HepG2 (cell line): ENCODE results near the gene VEZF1. TPM values are rescaled to one million over a fixed set of nuclear protein-coding genes. Genes with fewer than 3 reads are reported as not detected.

Experiments used
- ATAC-seq: fragments of 200-7000 bp; cut with Tn5 transposase; 3 replicates; pipeline ENCODE4 v1.9.1; 2020; ENCODE audit warnings: mild to moderate bottlenecking, moderate library complexity
- BruUV-seq: library from RNA; stranded (reverse); fragments of 400-500 nt; replicated peaks from 2 replicates; lab custom pipeline; 2021; lab: Mats Ljungman, UMichigan
- CTCF ChIA-PET: fragments of 300-600 bp; formaldehyde crosslinking; extraction: SDS; loops from one replicate; lab custom pipeline; 2021; ENCODE audit warnings: low total read pairs, inconsistent platforms, low intra/inter-chr PET ratio; lab: Yijun Ruan, JAX
- POLR2A ChIA-PET: fragments of 350-600 bp; sonication (Branson Sonifier 250); formaldehyde crosslinking; loops from one replicate; lab custom pipeline; 2020; ENCODE audit warnings: antibody characterized with exemption, inconsistent platforms; lab: Yijun Ruan, JAX
- DNase-seq: peaks from one replicate; pipeline ENCODE4 v3.0.0-alpha.2; 2015; ENCODE audit warnings: low spot score
- FAIRE-seq: peaks from 3 replicates; lab custom pipeline; 2011; peaks lifted over from hg19 to GRCh38; lab: Jason Lieb, UNC
- H2AFZ ChIP-seq: one replicate; pipeline ENCODE4 v1.6.1; 2011; ENCODE audit warnings: low read length, inconsistent platforms
- H3K27ac ChIP-seq: fragments of 300-600 bp; 3 replicates; pipeline ENCODE4 v1.8.0; 2011; ENCODE audit warnings: mixed run types, mild to moderate bottlenecking, mixed read lengths, low read length, inconsistent platforms; ENCODE audit not compliant: insufficient read depth; ENCODE audit errors: extremely low read length
- H3K27me3 ChIP-seq, 2 experiments: fragments of 200-600 bp in 1 of 2; 2 replicates in 1 of 2; 3 replicates in 1 of 2; pipeline versions ENCODE4 v1.6.0 to v1.8.0; 2011; ENCODE audit warnings: low read length in 2 of 2, mild to moderate bottlenecking in 2 of 2, moderate library complexity in 2 of 2, inconsistent platforms in 1 of 2; ENCODE audit not compliant: insufficient read depth in 2 of 2, control insufficient read depth in 1 of 2
- H3K36me3 ChIP-seq, 2 experiments: fragments of 200-600 bp in 1 of 2; replicated peaks in 1 of 2; 2 replicates in 1 of 2; 3 replicates in 1 of 2; pipeline versions ENCODE4 v1.5.1 to v1.8.0; 2011; ENCODE audit warnings: low read length in 2 of 2, inconsistent platforms in 1 of 2; ENCODE audit not compliant: insufficient read depth in 2 of 2, control insufficient read depth in 1 of 2
- H3K4me1 ChIP-seq: 2 replicates; pipeline ENCODE4 v1.5.1; 2012; ENCODE audit warnings: low read length, inconsistent platforms; ENCODE audit not compliant: insufficient read depth
- H3K4me2 ChIP-seq: 2 replicates; pipeline ENCODE4 v1.6.0; 2011; ENCODE audit warnings: low read depth, low read length, inconsistent platforms
- H3K4me3 ChIP-seq, 3 experiments: fragments of 200-600 bp in 1 of 3; sonication (generic), shearing (Covaris generic) in 1 of 3; replicated peaks in 1 of 3; 2 replicates each; pipeline ENCODE4 v1.5.1; 2011 to 2016; ENCODE audit warnings: low read length in 3 of 3, inconsistent platforms in 2 of 3, low read depth in 2 of 3, mild to moderate bottlenecking in 2 of 3, control low read depth in 1 of 3, mixed read lengths in 1 of 3; ENCODE audit not compliant: insufficient read depth in 1 of 3
- H3K79me2 ChIP-seq: one replicate; pipeline ENCODE4 v1.6.1; 2011; ENCODE audit warnings: low read length, inconsistent platforms; ENCODE audit not compliant: insufficient read depth
- H3K9ac ChIP-seq: 2 replicates; pipeline ENCODE4 v1.6.0; 2011; ENCODE audit warnings: mild to moderate bottlenecking, low read depth, low read length, inconsistent platforms; ENCODE audit not compliant: insufficient read depth
- H3K9me3 ChIP-seq: 2 replicates; pipeline ENCODE4 v1.5.1; 2012; ENCODE audit warnings: mild to moderate bottlenecking, low read length
- H4K20me1 ChIP-seq: 2 replicates; pipeline ENCODE4 v1.6.0; 2011; ENCODE audit warnings: inconsistent platforms, mild to moderate bottlenecking, low read length, moderate library complexity; ENCODE audit not compliant: insufficient read depth
- DNMT3B ChIP-seq: conservative IDR thresholded peaks from 2 replicates; pipeline ENCODE4 v1.6.1; 2016; ENCODE audit warnings: missing biosample characterization, control low read depth
- KLF9 ChIP-seq: IDR thresholded peaks from 2 replicates; pipeline ENCODE4 v1.6.1; 2016; ENCODE audit warnings: low read depth
- MAX ChIP-seq: IDR thresholded peaks from 2 replicates; pipeline ENCODE4 v1.6.1; 2012; ENCODE audit warnings: inconsistent platforms
- MED8 ChIP-seq: sonication (generic); formaldehyde crosslinking; IDR thresholded peaks from 2 replicates; pipeline ENCODE4 v1.8.1; 2023; ENCODE audit warnings: mild to moderate bottlenecking, missing genetic modification reagents; ENCODE audit not compliant: insufficient replicate concordance
- MLXIP ChIP-seq: sonication (generic); formaldehyde crosslinking; IDR thresholded peaks from 2 replicates; pipeline ENCODE4 v1.9.0; 2021; ENCODE audit warnings: missing genetic modification reagents, borderline replicate concordance
- PHF21A ChIP-seq: sonication (generic); formaldehyde crosslinking; IDR thresholded peaks from 2 replicates; pipeline ENCODE4 v1.5.0; 2020; ENCODE audit warnings: mild to moderate bottlenecking, missing genetic modification reagents
- PLRG1 ChIP-seq: fragments of 450-650 bp; conservative IDR thresholded peaks from 2 replicates; pipeline ENCODE4 v1.6.1; 2016
- SOX13 ChIP-seq, 3 experiments: fragments of 450-650 bp in 1 of 3; sonication (generic) in 1 of 3; formaldehyde crosslinking in 1 of 3; IDR thresholded peaks in 2 of 3; conservative IDR thresholded peaks in 1 of 3; 2 replicates each; pipeline versions ENCODE4 v1.5.0 to v1.6.1; 2016 to 2020; ENCODE audit warnings: antibody characterized with exemption in 1 of 3, mild to moderate bottlenecking in 1 of 3, missing compliant biosample characterization in 1 of 3, missing genetic modification reagents in 1 of 3, moderate library complexity in 1 of 3
- TFAP4 ChIP-seq: sonication (generic); IDR thresholded peaks from 2 replicates; pipeline ENCODE4 v1.6.1; 2016; ENCODE audit warnings: low read depth, borderline replicate concordance
- TIGD3 ChIP-seq: sonication (generic); formaldehyde crosslinking; IDR thresholded peaks from 2 replicates; pipeline ENCODE4 v1.5.1; 2020; ENCODE audit warnings: mild to moderate bottlenecking, missing genetic modification reagents, borderline replicate concordance
- ZHX1 ChIP-seq: sonication (generic); formaldehyde crosslinking; IDR thresholded peaks from 2 replicates; pipeline ENCODE4 v1.8.1; 2022; ENCODE audit warnings: low read depth, mild to moderate bottlenecking, missing genetic modification reagents
- ZNF501 ChIP-seq: sonication (generic); formaldehyde crosslinking; IDR thresholded peaks from 2 replicates; pipeline ENCODE4 v1.5.1; 2020; ENCODE audit warnings: mild to moderate bottlenecking, moderate library complexity, missing genetic modification reagents
- ZNF710 ChIP-seq: sonication (generic); formaldehyde crosslinking; IDR thresholded peaks from 2 replicates; pipeline ENCODE4 v1.5.0; 2020; ENCODE audit warnings: mild to moderate bottlenecking, missing genetic modification reagents, borderline replicate concordance
- WGBS: methylation state at CpG from one replicate; pipeline ENCODE4 v1.1.6; 2017; ENCODE audit warnings: low lambda C conversion rate; 5-methylcytosine and 5-hydroxymethylcytosine counted together
- in situ Hi-C: cut with HindIII; loops from 2 replicates; pipeline ENCODE4 v1.10.0; 2017; ENCODE audit warnings: low pct_unique_long_range_greater_than_20kb; ENCODE audit not compliant: extremely low pct_ligation_motif_present
- intact Hi-C: fragments of 100-400 bp; cut with micrococcal nuclease; formaldehyde crosslinking; loops from one replicate; pipeline ENCODE4 v1.10.0; 2022; ENCODE audit not compliant: unreplicated experiment
- polyA plus RNA-seq, 8 experiments: library from polyadenylated mRNA; depleted of rRNA in 3 of 8; stranded (reverse) in 7 of 8; unstranded in 1 of 8; fragments of >200 nt; fragmentation: Illumina TruSeq in 4 of 8; extraction: Trizol in 4 of 8; gene quantifications; 2 replicates each; pipeline versions ENCODE4 v1.2.1 to v1.2.3, GENCODE V29; 2011 to 2016; ENCODE audit warnings: low read depth in 4 of 8, missing spikeins in 1 of 8, mixed read lengths in 1 of 8; ENCODE audit not compliant: insufficient read depth in 1 of 8
- total RNA-seq, 5 experiments: library from RNA; depleted of rRNA; stranded (reverse); fragments of >200 nt; fragmentation: Illumina TruSeq; extraction: Trizol; gene quantifications; 2 replicates each; pipeline ENCODE4 v1.2.3, GENCODE V29; 2016; ENCODE audit warnings: low read depth in 1 of 5

VEZF1 gene
- total and polyA plus RNA-seq, 2 of the 13 experiments (the other 11 are each of a cell fraction or from before 2014, with no cell fraction given), result 45.9 to 49.7 TPM

GRCh38 chr17:58006560-58006923, 18.5 kb upstream of the VEZF1 start:
- in situ Hi-C loops, result loop anchor here (5.0 kb wide), 1 partner anchor 81 kb away; no protein-coding TSS in a partner anchor
- peak; percentile 2; the same call in 1 of the 2 replicates for TF ChIP-seq TIGD3 (CRISPR knock-in tag)
- TF ChIP-seq ZNF501, result no peak
- TF ChIP-seq PLRG1, result no peak
- no peak for TF ChIP-seq SOX13 (IDR thresholded peaks at IDR 0.05)
- TF ChIP-seq SOX13 (CRISPR knock-in tag; conservative IDR thresholded peaks at IDR 0.05 in 1 of 2, IDR thresholded peaks at IDR 0.05 in 1 of 2), result no peak
- peak; percentile 86; the same call in 1 of the 2 replicates for TF ChIP-seq MAX
- no peak; the same call in 1 of the 2 replicates for TF ChIP-seq TFAP4
- no peak for TF ChIP-seq KLF9 (CRISPR knock-in tag)
- no peak for TF ChIP-seq PHF21A
- TF ChIP-seq MLXIP (CRISPR knock-in tag), result no peak
- no peak for TF ChIP-seq ZHX1 (CRISPR knock-in tag)
- TF ChIP-seq DNMT3B (CRISPR knock-in tag), result peak; percentile 49; the same call in 1 of the 2 replicates
- peak; percentile 80 for TF ChIP-seq ZNF710
- TF ChIP-seq MED8, result no peak

More at GRCh38 chr17:58006560-58006923, 18.5 kb upstream of the VEZF1 start:
- no peak overlapping the region for H2AFZ ChIP-seq
- H3K27ac ChIP-seq, result peak overlapping the region; percentile 99
- under 1% methylated on average over 18 of the region's 20 CpGs for WGBS
- peak overlapping the region; percentile 91 for H3K4me2 ChIP-seq
- ATAC-seq, result peak; percentile 73
- H3K4me1 ChIP-seq, result peaks cover 61% of the 10 kb centered on the region
- peaks cover 4 to 39% of the 10 kb centered on the region in 2 experiments for H3K36me3 ChIP-seq
- no peak for FAIRE-seq
- POLR2A ChIA-PET, result interaction anchor here (1.0 to 3.8 kb wide), 20 partner anchors 11 to 625 kb away, joined by 3 to 71 read pairs (median 13); partner anchors contain the start of genes DYNLL2, MRPS23 and VEZF1
- H3K27me3 ChIP-seq, result no peaks in the 10 kb centered on the region; a peak in 1 of 5 replicates
- no peaks in the 10 kb centered on the region for H3K9me3 ChIP-seq
- BruUV-seq, result TSS peak; percentile 58
- peak overlapping the region; percentile 100 for H3K9ac ChIP-seq
- peaks cover 54% of the 10 kb centered on the region for H3K79me2 ChIP-seq
- H3K4me3 ChIP-seq, result peak overlapping the region; percentile 79 to 99 (median 92)
- intact Hi-C loops, result no loop called here
- DNase-seq, result peak; percentile 77
- CTCF ChIA-PET, result no interaction called here
- H4K20me1 ChIP-seq, result peaks cover 48% of the 10 kb centered on the region
